Naive thymus-derived CD4-positive, alpha-beta T cell (primary cell): ENCODE data around the gene MAPKAPK2. TPM values are rescaled to one million over a fixed set of nuclear protein-coding genes. Genes with fewer than 3 reads are reported as not detected.

Experiments
- ATAC-seq: fragments of 150-1000 bp; cut with Tn5 transposase; 2 replicates; pipeline ENCODE4 v1.10.0; 2021; ENCODE audit warnings: mild to moderate bottlenecking, moderate library complexity
- CTCF ChIA-PET: fragments of 350-600 bp; sonication (Branson Sonifier 250); formaldehyde crosslinking; loops from one replicate; lab custom pipeline; 2021; ENCODE audit warnings: antibody characterized with exemption; lab: Charles Lee
- POLR2A ChIA-PET: fragments of 350-600 bp; sonication (Branson Sonifier 250); formaldehyde crosslinking; loops from one replicate; lab custom pipeline; 2021; ENCODE audit warnings: antibody characterized with exemption, inconsistent platforms; lab: Charles Lee
- DNase-seq, 9 donors: peaks; one replicate each; pipeline versions ENCODE4 v3.0.0 to v3.0.0-alpha.2; 2020 to 2022; ENCODE audit warnings: mixed read lengths in 1 of 9
- H3K27ac ChIP-seq: one replicate; pipeline ENCODE4 v1.7.0; 2013; ENCODE audit warnings: mild to moderate bottlenecking, low read depth, low read length, moderate library complexity
- H3K27me3 ChIP-seq, 2 donors: one replicate each; pipeline ENCODE4 v1.7.0; 2013; ENCODE audit warnings: low read length in 2 of 2, mild to moderate bottlenecking in 2 of 2, moderate library complexity in 2 of 2; ENCODE audit not compliant: control insufficient read depth in 2 of 2, insufficient read depth in 2 of 2
- H3K36me3 ChIP-seq, 3 experiments: 1 replicate in 2 of 3; 2 replicates in 1 of 3; pipeline ENCODE4 v1.7.0; 2013; ENCODE audit warnings: low read length in 3 of 3, mild to moderate bottlenecking in 3 of 3, moderate library complexity in 1 of 3; ENCODE audit not compliant: insufficient read depth in 3 of 3, control insufficient read depth in 2 of 3
- H3K4me1 ChIP-seq, 2 donors: one replicate each; pipeline ENCODE4 v1.7.0; 2013; ENCODE audit warnings: low read length in 2 of 2, mild to moderate bottlenecking in 2 of 2, moderate library complexity in 1 of 2; ENCODE audit not compliant: control insufficient read depth in 2 of 2, insufficient read depth in 2 of 2
- H3K4me3 ChIP-seq: 2 replicates; pipeline ENCODE4 v1.7.0; 2013; ENCODE audit warnings: mild to moderate bottlenecking, low read length
- H3K9me3 ChIP-seq, 3 experiments: 1 replicate in 2 of 3; 2 replicates in 1 of 3; pipeline ENCODE4 v1.7.0; 2013; ENCODE audit warnings: low read length in 3 of 3; ENCODE audit not compliant: control insufficient read depth in 2 of 3
- H3K27ac Mint-ChIP-seq, 9 donors: one replicate each; pipeline ENCODE4 v1.8.0; 2020 to 2022; ENCODE audit warnings: mixed read lengths in 9 of 9, mild to moderate bottlenecking in 8 of 9, moderate library complexity in 5 of 9, inconsistent platforms in 2 of 9
- H3K27me3 Mint-ChIP-seq, 5 donors: one replicate each; pipeline ENCODE4 v1.8.0; 2021 to 2022; ENCODE audit warnings: mixed read lengths in 5 of 5, mild to moderate bottlenecking in 1 of 5
- H3K36me3 Mint-ChIP-seq, 5 donors: one replicate each; pipeline ENCODE4 v1.8.0; 2020 to 2022; ENCODE audit warnings: mixed read lengths in 5 of 5, mild to moderate bottlenecking in 3 of 5, inconsistent platforms in 1 of 5
- H3K4me1 Mint-ChIP-seq, 7 donors: one replicate each; pipeline ENCODE4 v1.8.0; 2020 to 2022; ENCODE audit warnings: mixed read lengths in 7 of 7, mild to moderate bottlenecking in 3 of 7, inconsistent platforms in 1 of 7
- H3K4me3 Mint-ChIP-seq, 10 donors: one replicate each; pipeline ENCODE4 v1.8.0; 2020 to 2022; ENCODE audit warnings: mild to moderate bottlenecking in 10 of 10, mixed read lengths in 10 of 10, moderate library complexity in 6 of 10, inconsistent platforms in 2 of 10
- H3K9me3 Mint-ChIP-seq, 11 donors: one replicate each; pipeline ENCODE4 v1.8.0; 2020 to 2022; ENCODE audit warnings: mixed read lengths in 11 of 11, mild to moderate bottlenecking in 4 of 11, inconsistent platforms in 1 of 11, moderate library complexity in 1 of 11
- intact Hi-C, 2 donors: fragments of 100-400 bp; cut with micrococcal nuclease; formaldehyde crosslinking; loops; one replicate each; pipeline ENCODE4 v1.15.1; 2023
- polyA plus RNA-seq, 2 donors: library from polyadenylated mRNA; unstranded; fragments of 300-500 nt; fragmentation: Illumina TruSeq; gene quantifications; one replicate each; pipeline ENCODE4 v1.2.3, GENCODE V29; 2021
- total RNA-seq, 6 experiments: library from RNA in 5 of 6; stranded (reverse) in 5 of 6; gene quantifications; 1 replicate in 5 of 6; 2 replicates in 1 of 6; pipeline ENCODE4 v1.2.3 and lab custom pipeline; 2021 to 2026

MAPKAPK2 gene
- total and polyA plus RNA-seq, 7 experiments from 2014 or later = 1.4 to 123 (median 53.2) TPM

GRCh38 chr1:206663362-206663761 is 21.3 kb upstream of the MAPKAPK2 start:
- ATAC-seq (no peak), DNase-seq (no peak)
- Mint-ChIP-seq H3K36me3 (peaks cover 0 to 3% (median 0%) of the 10 kb centered on the region in 5 donors), H3K4me1 (peaks cover 8 to 36% (median 11%) of the 10 kb centered on the region in 7 donors), H3K27me3 (peaks cover 11 to 35% (median 26%) of the 10 kb centered on the region in 5 donors), H3K9me3 (no peaks in the 10 kb centered on the region), H3K27ac (no peak overlapping the region), H3K4me3 (no peak overlapping the region)
- ChIA-PET POLR2A (interaction anchor here (1.0 to 1.1 kb wide), 2 partner anchors 184 to 202 kb away, joined by 3 read pairs; no protein-coding TSS in a partner anchor), CTCF (interaction anchor here (0.7 to 6.0 kb wide), 30 partner anchors 10 to 319 kb away, joined by 3 to 53 read pairs (median 6); partner anchors contain the start of genes DYRK3, EIF2D and IKBKE)
- Histone ChIP-seq H3K9me3 (no peaks in the 10 kb centered on the region), H3K27ac (no peak overlapping the region), H3K4me1 (peaks cover 0 to 9% of the 10 kb centered on the region in 2 donors), H3K36me3 (no peaks in the 10 kb centered on the region), H3K4me3 (no peak overlapping the region), H3K27me3 (peaks cover 0 to 6% of the 10 kb centered on the region in 2 donors)
- intact Hi-C loops = loop anchor here in 1 of 2 donors (1.0 kb wide), 1 partner anchor 118 kb away; no protein-coding TSS in a partner anchor

- no peaks in the 10 kb centered on the region for H3K9me3 Mint-ChIP-seq
- peak; percentile 87 for ATAC-seq
- H3K27me3 Mint-ChIP-seq = peaks cover 8 to 31% (median 21%) of the 10 kb centered on the region in 5 donors
- peaks cover 0 to 3% (median 0%) of the 10 kb centered on the region in 5 donors for H3K36me3 Mint-ChIP-seq
- H3K27ac Mint-ChIP-seq = peak overlapping the region in 1 of 9 donors; percentile 15
- CTCF ChIA-PET = interaction anchor here (0.7 to 6.0 kb wide), 34 partner anchors 9 to 318 kb away, joined by 3 to 53 read pairs (median 6); partner anchors contain the start of genes DYRK3, EIF2D and IKBKE
- Histone ChIP-seq H3K4me1 (peaks cover 0 to 9% of the 10 kb centered on the region in 2 donors), H3K4me3 (no peak overlapping the region), H3K27me3 (peaks cover 0 to 6% of the 10 kb centered on the region in 2 donors), H3K9me3 (no peaks in the 10 kb centered on the region), H3K27ac (no peak overlapping the region), H3K36me3 (no peaks in the 10 kb centered on the region)
- peak overlapping the region in 4 of 10 donors; percentile 19 to 63 (median 41) for H3K4me3 Mint-ChIP-seq
- POLR2A ChIA-PET = interaction anchor here (1.1 to 1.4 kb wide), 2 partner anchors 174 to 202 kb away, joined by 3 to 4 read pairs; no protein-coding TSS in a partner anchor
- peak; percentile 44 to 83 (median 68) for DNase-seq
- intact Hi-C loops = loop anchor here (1.0 to 2.0 kb wide), 7 partner anchors 30 to 202 kb away; no protein-coding TSS in a partner anchor
- H3K4me1 Mint-ChIP-seq = peaks cover 3 to 35% (median 9%) of the 10 kb centered on the region in 7 donors
Observed at GRCh38 chr1:206663832-206664652, 20.7 kb upstream of the MAPKAPK2 start.

GRCh38 chr1:206664740-206665139 is 20.0 kb upstream of the MAPKAPK2 start:
- intact Hi-C loops = loop anchor here (1.0 to 2.0 kb wide), 6 partner anchors 30 to 202 kb away; no protein-coding TSS in a partner anchor
- Mint-ChIP-seq H3K4me1 (peaks cover 3 to 35% (median 9%) of the 10 kb centered on the region in 7 donors), H3K27me3 (peaks cover 8 to 31% (median 20%) of the 10 kb centered on the region in 5 donors), H3K9me3 (no peaks in the 10 kb centered on the region), H3K27ac (peak overlapping the region in 1 of 9 donors; percentile 37), H3K4me3 (no peak overlapping the region), H3K36me3 (peaks cover 0 to 3% (median 0%) of the 10 kb centered on the region in 5 donors)
- Histone ChIP-seq H3K27me3 (peaks cover 0 to 6% of the 10 kb centered on the region in 2 donors), H3K9me3 (no peaks in the 10 kb centered on the region), H3K27ac (no peak overlapping the region), H3K4me1 (peaks cover 0 to 9% of the 10 kb centered on the region in 2 donors), H3K4me3 (no peak overlapping the region), H3K36me3 (no peaks in the 10 kb centered on the region)
- DNase-seq = no peak
- ATAC-seq = no peak
- CTCF ChIA-PET = interaction anchor here (0.7 to 6.0 kb wide), 22 partner anchors 8 to 1158 kb away, joined by 3 to 53 read pairs (median 10); partner anchors contain the start of genes DYRK3 and EIF2D
- POLR2A ChIA-PET = interaction anchor here (0.8 to 1.4 kb wide), 2 partner anchors 55 to 174 kb away, joined by 3 to 4 read pairs; no protein-coding TSS in a partner anchor

GRCh38 chr1:206666031-206666561 is 18.6 kb upstream of the MAPKAPK2 start:
- Histone ChIP-seq H3K27me3 (peaks cover 0 to 6% of the 10 kb centered on the region in 2 donors), H3K9me3 (no peaks in the 10 kb centered on the region), H3K4me1 (peaks cover 0 to 9% of the 10 kb centered on the region in 2 donors), H3K36me3 (no peaks in the 10 kb centered on the region), H3K4me3 (no peak overlapping the region), H3K27ac (no peak overlapping the region)
- H3K36me3 Mint-ChIP-seq = peaks cover 0 to under 1% (median 0%) of the 10 kb centered on the region in 5 donors
- no peak for ATAC-seq
- peaks cover 3 to 35% (median 9%) of the 10 kb centered on the region in 7 donors for H3K4me1 Mint-ChIP-seq
- POLR2A ChIA-PET = no interaction called here
- CTCF ChIA-PET = interaction anchor here (0.7 to 6.0 kb wide), 11 partner anchors 22 to 1098 kb away, joined by 3 to 53 read pairs (median 6); partner anchors contain the start of gene DYRK3
- H3K27me3 Mint-ChIP-seq = peaks cover 12 to 28% (median 16%) of the 10 kb centered on the region in 5 donors
- no peak overlapping the region for H3K4me3 Mint-ChIP-seq
- DNase-seq = no peak
- intact Hi-C loops = no loop called here
- no peaks in the 10 kb centered on the region for H3K9me3 Mint-ChIP-seq
- H3K27ac Mint-ChIP-seq = no peak overlapping the region

- H3K27me3 ChIP-seq = peaks cover 0 to 6% of the 10 kb centered on the region in 2 donors
- DNase-seq (no peak), ATAC-seq (no peak)
- CTCF ChIA-PET = interaction anchor here (0.6 to 6.0 kb wide), 7 partner anchors 21 to 1097 kb away, joined by 3 to 53 read pairs (median 4); partner anchors contain the start of gene DYRK3
- peaks cover 3 to 35% (median 9%) of the 10 kb centered on the region in 7 donors for H3K4me1 Mint-ChIP-seq
- no peak overlapping the region for H3K4me3 Mint-ChIP-seq
- H3K36me3 Mint-ChIP-seq = no peaks in the 10 kb centered on the region
- H3K36me3 ChIP-seq = no peaks in the 10 kb centered on the region
- H3K9me3 ChIP-seq = no peaks in the 10 kb centered on the region
- H3K27ac ChIP-seq = no peak overlapping the region
- H3K4me3 ChIP-seq = no peak overlapping the region
- peaks cover 0 to 9% of the 10 kb centered on the region in 2 donors for H3K4me1 ChIP-seq
- intact Hi-C loops = no loop called here
- H3K27ac Mint-ChIP-seq = peak overlapping the region in 1 of 9 donors; percentile 41
- POLR2A ChIA-PET = no interaction called here
- peaks cover 12 to 25% (median 16%) of the 10 kb centered on the region in 5 donors for H3K27me3 Mint-ChIP-seq
- no peaks in the 10 kb centered on the region for H3K9me3 Mint-ChIP-seq
Observed at GRCh38 chr1:206666954-206667665, 17.6 kb upstream of the MAPKAPK2 start.
